HCT116 (cell line): Measurements from ENCODE around the gene RPL39L. TPM values are rescaled to one million over a fixed set of nuclear protein-coding genes. Genes with fewer than 3 reads are reported as not detected.

Experiments
- ELF1 ChIP-seq: IDR thresholded peaks from 2 replicates; pipeline ENCODE4 v1.6.1; 2012; ENCODE audit warnings: low read depth, borderline replicate concordance
- EZH2 ChIP-seq: fragments of 200-600 bp; sonication (generic); IDR thresholded peaks from 2 replicates; pipeline ENCODE4 v1.6.1; 2017; ENCODE audit warnings: antibody characterized with exemption, mixed run types
- EZH2phosphoT487 ChIP-seq: fragments of 200-600 bp; IDR thresholded peaks from 2 replicates; pipeline ENCODE4 v1.6.1; 2018; ENCODE audit warnings: antibody characterized with exemption, borderline replicate concordance
- FOSL1 ChIP-seq: IDR thresholded peaks from 2 replicates; pipeline ENCODE4 v1.6.1; 2012; ENCODE audit warnings: low read depth
- POLR2A ChIP-seq: IDR thresholded peaks from 2 replicates; pipeline ENCODE4 v1.7.0; 2011; ENCODE audit warnings: borderline replicate concordance; ENCODE audit not compliant: insufficient read depth, insufficient read length; ENCODE audit errors: extremely low read depth
- TCF7L2 ChIP-seq: IDR thresholded peaks from 2 replicates; pipeline ENCODE4 v1.7.0; 2011; ENCODE audit warnings: borderline replicate concordance, inconsistent platforms; ENCODE audit not compliant: insufficient read depth, insufficient read length; ENCODE audit errors: extremely low read depth
- YY1 ChIP-seq: IDR thresholded peaks from 2 replicates; pipeline ENCODE4 v1.6.1; 2011; ENCODE audit warnings: low read length, low read depth, moderate library complexity, mild to moderate bottlenecking; ENCODE audit not compliant: insufficient replicate concordance; ENCODE audit errors: extremely low read depth
- ZNF274 ChIP-seq: fragments of 200-500 bp; sonication (Bioruptor generic); IDR thresholded peaks from 2 replicates; pipeline ENCODE4 v1.6.1; 2014; ENCODE audit warnings: mild to moderate bottlenecking, low read depth, low read length, inconsistent platforms
- total RNA-seq: library from RNA; stranded (reverse); gene quantifications from one replicate; pipeline ENCODE4 v1.2.1, GENCODE V29; 2021; ENCODE audit not compliant: unreplicated experiment
- TF ChIP-seq, protein P1 (sequence below), 3 experiments: fragments of 200-600 bp in 1 of 3; sonication (generic) in 1 of 3; IDR thresholded peaks in 2 of 3; conservative IDR thresholded peaks in 1 of 3; 2 replicates each; pipeline ENCODE4 v1.5.1; 2012 to 2017; ENCODE audit warnings: low read depth in 2 of 3, low read length in 2 of 3, antibody characterized with exemption in 1 of 3, borderline replicate concordance in 1 of 3, control low read depth in 1 of 3, mild to moderate bottlenecking in 1 of 3, mixed read lengths in 1 of 3, mixed run types in 1 of 3, moderate library complexity in 1 of 3; ENCODE audit not compliant: insufficient read depth in 1 of 3
- TF ChIP-seq, protein P2 (sequence below): IDR thresholded peaks from 2 replicates; pipeline ENCODE4 v1.6.1; 2011; ENCODE audit warnings: mild to moderate bottlenecking, low read length, moderate library complexity; ENCODE audit not compliant: insufficient replicate concordance; ENCODE audit errors: extremely low read depth
- TF ChIP-seq, protein P3 (sequence below): IDR thresholded peaks from 2 replicates; pipeline ENCODE4 v1.6.1; 2012

RPL39L gene
- total RNA-seq, 1 experiment from 2014 or later: not detected

GRCh38 chr3:187186801-187187421 lies 47.6 kb upstream of the RPL39L start (continued):
- TF ChIP-seq, protein P1, sequence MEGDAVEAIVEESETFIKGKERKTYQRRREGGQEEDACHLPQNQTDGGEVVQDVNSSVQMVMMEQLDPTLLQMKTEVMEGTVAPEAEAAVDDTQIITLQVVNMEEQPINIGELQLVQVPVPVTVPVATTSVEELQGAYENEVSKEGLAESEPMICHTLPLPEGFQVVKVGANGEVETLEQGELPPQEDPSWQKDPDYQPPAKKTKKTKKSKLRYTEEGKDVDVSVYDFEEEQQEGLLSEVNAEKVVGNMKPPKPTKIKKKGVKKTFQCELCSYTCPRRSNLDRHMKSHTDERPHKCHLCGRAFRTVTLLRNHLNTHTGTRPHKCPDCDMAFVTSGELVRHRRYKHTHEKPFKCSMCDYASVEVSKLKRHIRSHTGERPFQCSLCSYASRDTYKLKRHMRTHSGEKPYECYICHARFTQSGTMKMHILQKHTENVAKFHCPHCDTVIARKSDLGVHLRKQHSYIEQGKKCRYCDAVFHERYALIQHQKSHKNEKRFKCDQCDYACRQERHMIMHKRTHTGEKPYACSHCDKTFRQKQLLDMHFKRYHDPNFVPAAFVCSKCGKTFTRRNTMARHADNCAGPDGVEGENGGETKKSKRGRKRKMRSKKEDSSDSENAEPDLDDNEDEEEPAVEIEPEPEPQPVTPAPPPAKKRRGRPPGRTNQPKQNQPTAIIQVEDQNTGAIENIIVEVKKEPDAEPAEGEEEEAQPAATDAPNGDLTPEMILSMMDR (IDR thresholded peaks at IDR 0.05 in 2 of 3, conservative IDR thresholded peaks at IDR 0.05 in 1 of 3; ENCODE audit: borderline replicate concordance in 1 of 3, insufficient read depth in 1 of 3, low read depth in 2 of 3, low read length in 2 of 3): no peak
- TF ChIP-seq TCF7L2 (no peak), ZNF274 (no peak), ELF1 (no peak), FOSL1 (peak; percentile 62), EZH2phosphoT487 (no peak), YY1 (no peak), POLR2A (no peak), EZH2 (no peak)
- TF ChIP-seq, protein P2, sequence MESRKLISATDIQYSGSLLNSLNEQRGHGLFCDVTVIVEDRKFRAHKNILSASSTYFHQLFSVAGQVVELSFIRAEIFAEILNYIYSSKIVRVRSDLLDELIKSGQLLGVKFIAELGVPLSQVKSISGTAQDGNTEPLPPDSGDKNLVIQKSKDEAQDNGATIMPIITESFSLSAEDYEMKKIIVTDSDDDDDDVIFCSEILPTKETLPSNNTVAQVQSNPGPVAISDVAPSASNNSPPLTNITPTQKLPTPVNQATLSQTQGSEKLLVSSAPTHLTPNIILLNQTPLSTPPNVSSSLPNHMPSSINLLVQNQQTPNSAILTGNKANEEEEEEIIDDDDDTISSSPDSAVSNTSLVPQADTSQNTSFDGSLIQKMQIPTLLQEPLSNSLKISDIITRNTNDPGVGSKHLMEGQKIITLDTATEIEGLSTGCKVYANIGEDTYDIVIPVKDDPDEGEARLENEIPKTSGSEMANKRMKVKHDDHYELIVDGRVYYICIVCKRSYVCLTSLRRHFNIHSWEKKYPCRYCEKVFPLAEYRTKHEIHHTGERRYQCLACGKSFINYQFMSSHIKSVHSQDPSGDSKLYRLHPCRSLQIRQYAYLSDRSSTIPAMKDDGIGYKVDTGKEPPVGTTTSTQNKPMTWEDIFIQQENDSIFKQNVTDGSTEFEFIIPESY: no peak
- TF ChIP-seq, protein P3, sequence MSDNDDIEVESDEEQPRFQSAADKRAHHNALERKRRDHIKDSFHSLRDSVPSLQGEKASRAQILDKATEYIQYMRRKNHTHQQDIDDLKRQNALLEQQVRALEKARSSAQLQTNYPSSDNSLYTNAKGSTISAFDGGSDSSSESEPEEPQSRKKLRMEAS: peak; percentile 2; the same call in 1 of the 2 replicates
